Measurements from ENCODE around the gene CDC42EP2. TPM values are rescaled to one million over a fixed set of nuclear protein-coding genes. Genes with fewer than 3 reads are reported as not detected.

CDC42EP2 gene
- polyA plus RNA-seq, 2 of the 4 experiments (the other 2 are of a cell fraction) = 3.0 to 8.5 TPM

GRCh38 chr11:65279741-65280440 lies 34.8 kb upstream of the CDC42EP2 start:
- WGBS (ENCODE audit: missing lambda C conversion rate) = 6% methylated on average over 5 of the region's 5 CpGs
- DNase-seq (ENCODE audit: low read depth in 1 of 2, low spot score in 1 of 2) = peak; percentile 81 to 84
- no peak for FAIRE-seq
- H3K4me2 ChIP-seq = peak overlapping the region; percentile 62
- POLR2A ChIA-PET = interaction anchor here (1.1 to 2.5 kb wide), 4 partner anchors 13 to 143 kb away, joined by 3 to 25 read pairs (median 4); partner anchors contain the start of genes CDC42EP2, DPF2 and NEAT1
- H3K27ac ChIP-seq = peak overlapping the region; percentile 54 to 63; a peak in 5 of 6 replicates
- CTCF ChIA-PET = interaction anchor here (1.0 to 78.3 kb wide), 3 partner anchors 1 to 229 kb away, joined by 3 to 3090 read pairs (median 3090); partner anchors contain the start of genes CDC42EP2, DPF2, POLA2 and TIGD3
- ATAC-seq = peak; percentile 73 to 76
- H3K4me3 ChIP-seq = no peak overlapping the region
- H3K9me3 ChIP-seq = no peaks in the 10 kb centered on the region
- peaks cover 54% of the 10 kb centered on the region for H3K4me1 ChIP-seq
- TF ChIP-seq POLR2AphosphoS2 (conservative IDR thresholded peaks at IDR 0.05; ENCODE audit: low read length) (no peak), HOXB5 (CRISPR knock-in tag; IDR thresholded peaks at IDR 0.05) (no peak), EHF (CRISPR knock-in tag; IDR thresholded peaks at IDR 0.05) (no peak), GATA3 (IDR thresholded peaks at IDR 0.05; ENCODE audit: borderline replicate concordance) (peak; percentile 52; the same call in 1 of the 2 replicates), FOSL2 (IDR thresholded peaks at IDR 0.05) (peak; percentile 63), FOSL2 (CRISPR knock-in tag; IDR thresholded peaks at IDR 0.05) (peak; percentile 76), EP300 (IDR thresholded peaks at IDR 0.05) (peak in 1 of 2 experiments; percentile 27; a peak in 1 of 5 replicates), HES2 (IDR thresholded peaks at IDR 0.05) (no peak), MAX (IDR thresholded peaks at IDR 0.05) (no peak), BCL3 (IDR thresholded peaks at IDR 0.05) (peak; percentile 22; the same call in 1 of the 3 replicates), JUNB (IDR thresholded peaks at IDR 0.05) (peak; percentile 79), CHD2 (IDR thresholded peaks at IDR 0.05; ENCODE audit: low read length, partially characterized antibody) (no peak)

- Histone ChIP-seq H3K4me1 (peaks cover 47% of the 10 kb centered on the region), H3K4me3 (no peak overlapping the region), H3K9me3 (no peaks in the 10 kb centered on the region), H3K4me2 (peak overlapping the region; percentile 62), H3K27ac (peak overlapping the region; percentile 54 to 63; a peak in 5 of 6 replicates)
- DNase-seq (ENCODE audit: low read depth in 1 of 2, low spot score in 1 of 2) (no peak), FAIRE-seq (no peak), ATAC-seq (no peak)
- TF ChIP-seq HOXB5 (CRISPR knock-in tag; IDR thresholded peaks at IDR 0.05) = no peak
- no peak for TF ChIP-seq ZFP36 (IDR thresholded peaks at IDR 0.05; ENCODE audit: borderline replicate concordance, partially characterized antibody)
- TF ChIP-seq CBX2 (IDR thresholded peaks at IDR 0.05; ENCODE audit: borderline replicate concordance, low read depth) = no peak
- TF ChIP-seq POLR2A (IDR thresholded peaks at IDR 0.05; ENCODE audit: low read length) = no peak
- TF ChIP-seq BCL3 (IDR thresholded peaks at IDR 0.05) = no peak
- no peak for TF ChIP-seq TP53 (CRISPR knock-in tag; IDR thresholded peaks at IDR 0.05)
- TF ChIP-seq REST (IDR thresholded peaks at IDR 0.05) = no peak
- TF ChIP-seq BHLHE40 (IDR thresholded peaks at IDR 0.05; ENCODE audit: low read depth, low read length) = no peak
- no peak for TF ChIP-seq GATA3 (IDR thresholded peaks at IDR 0.05; ENCODE audit: borderline replicate concordance)
- ChIA-PET POLR2A (interaction anchor here (2.5 kb wide), 1 partner anchor 35 kb away, joined by 25 read pairs; the partner anchor contains the start of gene CDC42EP2), CTCF (interaction anchor here (0.7 to 78.3 kb wide), 4 partner anchors 0 to 228 kb away, joined by 3 to 3090 read pairs (median 1546); partner anchors contain the start of genes CDC42EP2, DPF2, POLA2 and TIGD3)
- WGBS (ENCODE audit: missing lambda C conversion rate) = 75% methylated on average over 4 of the region's 4 CpGs
Observed at GRCh38 chr11:65280646-65281045, 34.0 kb upstream of the CDC42EP2 start.

All from A549 (cell line).